Kidney epithelial cell (primary cell): Measurements from ENCODE around the gene GON4L. TPM values are rescaled to one million over a fixed set of nuclear protein-coding genes. Genes with fewer than 3 reads are reported as not detected.

Source experiments
- DNase-seq: peaks from one replicate; pipeline ENCODE4 v3.0.0-alpha.2; 2010; ENCODE audit warnings: low read depth
- H3K27me3 ChIP-seq: 2 replicates; pipeline ENCODE4 v1.6.0; 2011; ENCODE audit warnings: low read length; ENCODE audit not compliant: control insufficient read depth, insufficient read depth
- H3K36me3 ChIP-seq: 2 replicates; pipeline ENCODE4 v1.5.1; 2011; ENCODE audit warnings: low read length; ENCODE audit not compliant: control insufficient read depth, insufficient read depth
- H3K4me3 ChIP-seq: 2 replicates; pipeline ENCODE4 v1.5.1; 2011; ENCODE audit warnings: low read depth, mild to moderate bottlenecking, control low read depth, low read length
- total RNA-seq: library from RNA; depleted of rRNA; stranded (reverse); fragments of >200 nt; gene quantifications from 2 replicates; pipeline ENCODE4 v1.2.3, GENCODE V29; 2015
- TF ChIP-seq, protein P1 (sequence below): IDR thresholded peaks from 2 replicates; pipeline ENCODE4 v1.5.1; 2011; ENCODE audit warnings: mild to moderate bottlenecking, moderate library complexity, low read length, control low read depth, inconsistent platforms; ENCODE audit not compliant: insufficient read depth, poor library complexity, severe bottlenecking

Gene GON4L
- total RNA-seq, 1 donor from 2014 or later = 25.3 TPM

DNA sequence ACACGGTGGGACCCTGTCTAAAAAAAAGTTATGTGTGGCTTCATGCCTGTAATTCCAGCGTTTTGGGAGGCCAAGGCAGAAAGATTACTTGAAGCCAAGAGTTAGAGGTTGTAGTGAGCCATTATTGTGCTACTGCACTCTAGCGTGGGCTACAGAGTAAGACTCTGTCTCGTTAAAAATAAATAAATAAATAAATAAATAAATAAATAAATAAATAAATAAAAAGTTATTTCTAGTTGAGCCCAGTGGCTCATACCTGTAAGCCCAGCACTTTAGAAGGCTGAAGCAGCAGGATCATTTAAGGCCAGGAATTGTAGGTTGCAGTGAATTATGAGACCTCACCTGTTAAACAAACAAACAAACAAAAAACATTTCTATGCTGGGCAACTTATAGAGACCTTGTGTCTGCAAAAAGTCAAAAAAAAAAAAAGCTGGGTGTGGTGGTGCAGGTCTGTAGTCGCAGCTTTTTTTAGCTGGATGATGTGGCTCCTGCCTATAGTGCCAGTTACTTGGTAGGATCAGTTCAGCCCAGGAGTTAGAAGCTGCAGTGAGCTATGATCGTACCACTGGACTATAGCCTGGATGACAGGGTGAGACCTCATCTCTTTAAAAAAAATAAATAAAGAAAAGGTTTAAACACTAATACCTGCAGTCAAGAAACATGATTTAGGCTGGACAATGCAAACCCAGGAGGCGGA is 25.6 kb downstream of the GON4L start:
- no peak for DNase-seq
- no peaks in the 10 kb centered on the region for H3K36me3 ChIP-seq
- no peaks in the 10 kb centered on the region for H3K27me3 ChIP-seq
- H3K4me3 ChIP-seq = no peak overlapping the region
- TF ChIP-seq, protein P1, sequence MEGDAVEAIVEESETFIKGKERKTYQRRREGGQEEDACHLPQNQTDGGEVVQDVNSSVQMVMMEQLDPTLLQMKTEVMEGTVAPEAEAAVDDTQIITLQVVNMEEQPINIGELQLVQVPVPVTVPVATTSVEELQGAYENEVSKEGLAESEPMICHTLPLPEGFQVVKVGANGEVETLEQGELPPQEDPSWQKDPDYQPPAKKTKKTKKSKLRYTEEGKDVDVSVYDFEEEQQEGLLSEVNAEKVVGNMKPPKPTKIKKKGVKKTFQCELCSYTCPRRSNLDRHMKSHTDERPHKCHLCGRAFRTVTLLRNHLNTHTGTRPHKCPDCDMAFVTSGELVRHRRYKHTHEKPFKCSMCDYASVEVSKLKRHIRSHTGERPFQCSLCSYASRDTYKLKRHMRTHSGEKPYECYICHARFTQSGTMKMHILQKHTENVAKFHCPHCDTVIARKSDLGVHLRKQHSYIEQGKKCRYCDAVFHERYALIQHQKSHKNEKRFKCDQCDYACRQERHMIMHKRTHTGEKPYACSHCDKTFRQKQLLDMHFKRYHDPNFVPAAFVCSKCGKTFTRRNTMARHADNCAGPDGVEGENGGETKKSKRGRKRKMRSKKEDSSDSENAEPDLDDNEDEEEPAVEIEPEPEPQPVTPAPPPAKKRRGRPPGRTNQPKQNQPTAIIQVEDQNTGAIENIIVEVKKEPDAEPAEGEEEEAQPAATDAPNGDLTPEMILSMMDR = no peak

DNA sequence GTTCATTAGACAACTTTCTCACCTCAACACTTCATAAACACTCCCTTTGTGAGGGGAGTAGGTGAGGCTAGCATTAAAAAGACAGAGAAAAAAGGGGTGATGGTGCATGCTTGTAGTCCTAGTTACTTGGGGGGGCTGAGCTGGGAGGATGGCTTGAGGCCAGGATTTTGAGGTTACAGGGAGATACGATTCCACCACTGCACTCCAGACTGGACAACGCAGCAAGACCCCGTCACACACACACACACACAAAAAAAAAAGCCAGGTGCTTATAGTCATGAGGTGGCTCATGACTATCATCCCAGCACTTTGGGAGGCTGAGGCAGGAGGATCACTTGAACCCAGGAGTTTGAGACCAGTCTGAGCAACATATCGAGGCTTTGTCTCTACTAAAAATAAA is 29.6 kb downstream of the GON4L start:
- Histone ChIP-seq H3K27me3 (no peaks in the 10 kb centered on the region), H3K4me3 (no peak overlapping the region), H3K36me3 (no peaks in the 10 kb centered on the region)
- DNase-seq = no peak
- TF ChIP-seq, protein P1 = no peak

DNA sequence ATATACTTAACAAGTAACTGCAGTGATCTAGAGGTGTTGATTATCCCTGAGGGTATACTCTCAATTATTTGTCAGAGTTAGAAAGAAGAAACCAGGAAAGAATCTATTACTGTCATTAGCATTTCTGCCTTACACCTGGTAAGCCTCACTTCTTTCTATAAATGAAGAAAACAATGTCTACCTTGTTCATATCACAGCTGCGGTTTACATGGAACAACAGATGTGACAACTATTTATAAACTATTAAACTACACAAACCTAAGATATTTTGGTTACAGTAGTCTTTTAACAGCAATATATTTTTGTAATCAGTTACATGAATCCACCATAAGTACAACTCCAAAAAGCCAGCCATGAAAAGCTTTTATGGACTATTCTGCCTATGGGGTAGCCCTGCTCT is 40.7 kb downstream of the GON4L start:
- Histone ChIP-seq H3K36me3 (peaks cover 1% of the 10 kb centered on the region), H3K27me3 (no peaks in the 10 kb centered on the region), H3K4me3 (no peak overlapping the region)
- no peak for DNase-seq
- TF ChIP-seq, protein P1 = no peak

DNA sequence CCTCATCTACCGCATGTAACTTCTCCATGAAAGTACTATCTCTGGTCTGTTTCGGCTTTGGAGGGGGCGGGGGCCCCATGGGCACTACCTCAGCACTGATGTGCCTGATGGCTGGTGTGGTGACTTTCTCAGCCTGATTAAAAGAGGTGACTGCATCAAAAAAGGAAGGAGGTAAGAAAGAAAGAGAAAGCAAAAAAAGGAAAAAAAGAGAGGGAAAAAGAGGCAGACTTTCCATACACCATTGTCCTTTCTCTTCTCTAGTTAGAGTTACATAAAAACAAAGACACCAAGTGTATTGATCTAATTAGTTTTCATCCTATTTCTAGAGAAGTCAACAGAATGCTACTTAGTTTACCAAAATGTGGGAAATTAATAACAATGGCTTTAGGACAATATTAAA is 43.3 kb downstream of the GON4L start:
- no peak overlapping the region for H3K4me3 ChIP-seq
- TF ChIP-seq, protein P1 = no peak
- DNase-seq = no peak
- peaks cover 1% of the 10 kb centered on the region for H3K36me3 ChIP-seq
- no peaks in the 10 kb centered on the region for H3K27me3 ChIP-seq

DNA sequence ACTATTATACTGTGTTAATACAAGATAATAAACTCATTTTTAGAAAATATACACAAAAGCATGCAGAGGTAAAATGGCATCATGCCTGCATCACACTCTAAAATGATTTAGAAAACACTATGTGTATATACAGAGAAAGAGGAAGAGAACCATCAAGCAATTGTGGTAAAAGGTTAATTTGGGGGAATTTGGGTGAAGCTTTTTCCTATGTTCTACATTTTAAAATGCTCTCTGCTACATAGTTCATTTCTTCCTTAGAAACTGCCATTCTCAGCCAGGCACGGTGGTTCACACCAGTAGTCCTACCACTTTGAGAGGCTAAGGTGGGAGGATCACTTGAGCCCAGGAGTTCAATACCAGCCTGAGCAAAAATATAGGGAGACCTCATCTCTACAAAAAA is 44.1 kb downstream of the GON4L start:
- TF ChIP-seq, protein P1 = no peak
- Histone ChIP-seq H3K27me3 (no peaks in the 10 kb centered on the region), H3K36me3 (peaks cover 1% of the 10 kb centered on the region)

DNA sequence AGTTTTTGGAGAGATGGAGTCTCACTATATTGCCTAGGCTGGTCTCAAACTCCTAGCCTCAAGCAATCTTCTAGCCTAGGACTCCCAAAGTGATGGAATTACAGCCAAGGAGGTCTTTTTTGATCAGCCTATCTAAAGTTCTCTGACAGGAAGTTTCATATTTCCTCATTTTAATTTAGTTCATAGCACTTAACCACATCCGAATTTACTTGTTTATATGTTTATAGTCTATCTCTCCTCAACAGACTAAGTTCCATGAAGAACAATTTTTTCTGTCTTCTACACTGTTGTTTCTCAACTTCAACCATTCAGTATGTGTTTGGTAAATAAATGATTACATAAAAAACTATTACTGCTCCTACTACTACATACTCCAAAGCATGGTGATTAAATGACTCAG is 47.9 kb downstream of the GON4L start:
- no peaks in the 10 kb centered on the region for H3K36me3 ChIP-seq
- H3K27me3 ChIP-seq = no peaks in the 10 kb centered on the region
- TF ChIP-seq, protein P1 = no peak
- H3K4me3 ChIP-seq = no peak overlapping the region
- DNase-seq = no peak

More for the DNA sequence above, 44.1 kb downstream of the GON4L start:
- no peak for DNase-seq
- H3K4me3 ChIP-seq = no peak overlapping the region
